HG03095 (cell line): ENCODE data around the gene TMEM132C.

Source experiments
- ATAC-seq: cut with Tn5 transposase; IDR thresholded peaks from one replicate; pipeline ENCODE4 v1.9.1; 2021; ENCODE audit warnings: moderate library complexity; ENCODE audit not compliant: unreplicated experiment

TMEM132C gene

DNA sequence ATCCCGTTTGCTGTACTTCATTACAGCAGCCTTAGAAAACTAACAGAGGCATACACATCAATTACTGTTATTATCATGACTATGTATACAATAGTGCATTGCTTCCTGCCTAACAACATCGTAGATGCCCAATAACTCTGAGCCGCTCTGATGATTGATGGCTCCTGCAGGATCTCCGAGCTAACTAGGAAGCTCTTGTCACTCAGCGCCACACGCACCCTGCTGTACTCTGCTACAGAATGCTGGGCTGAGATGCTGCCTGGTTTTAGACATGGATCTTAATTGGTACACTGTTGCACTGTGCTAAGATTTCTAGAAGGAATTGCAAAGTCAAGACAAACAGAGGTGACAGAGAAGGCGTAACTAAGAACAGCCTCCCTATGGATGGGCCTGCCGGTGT, 387.5 kb downstream of the TMEM132C start:
- no peak for ATAC-seq

DNA sequence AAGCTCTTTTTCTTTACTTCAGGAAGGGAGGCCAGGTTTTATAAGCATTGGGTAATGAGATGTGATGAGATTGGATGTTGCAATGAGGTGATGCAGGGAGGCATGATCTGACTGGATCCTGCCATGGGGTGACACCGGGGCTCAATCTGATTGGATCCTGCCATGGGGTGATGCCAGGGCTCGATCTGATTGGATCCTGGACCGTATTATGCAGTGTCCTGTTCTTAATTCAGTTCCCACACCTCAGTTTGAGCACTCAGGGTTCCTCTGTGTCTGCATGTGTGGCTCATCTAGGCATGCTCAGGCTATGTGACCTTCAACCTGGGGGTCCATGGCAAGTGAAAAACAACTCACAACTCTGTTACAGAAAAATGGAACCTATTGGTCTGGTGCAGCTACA, 390.4 kb downstream of the TMEM132C start:
- ATAC-seq: no peak

DNA sequence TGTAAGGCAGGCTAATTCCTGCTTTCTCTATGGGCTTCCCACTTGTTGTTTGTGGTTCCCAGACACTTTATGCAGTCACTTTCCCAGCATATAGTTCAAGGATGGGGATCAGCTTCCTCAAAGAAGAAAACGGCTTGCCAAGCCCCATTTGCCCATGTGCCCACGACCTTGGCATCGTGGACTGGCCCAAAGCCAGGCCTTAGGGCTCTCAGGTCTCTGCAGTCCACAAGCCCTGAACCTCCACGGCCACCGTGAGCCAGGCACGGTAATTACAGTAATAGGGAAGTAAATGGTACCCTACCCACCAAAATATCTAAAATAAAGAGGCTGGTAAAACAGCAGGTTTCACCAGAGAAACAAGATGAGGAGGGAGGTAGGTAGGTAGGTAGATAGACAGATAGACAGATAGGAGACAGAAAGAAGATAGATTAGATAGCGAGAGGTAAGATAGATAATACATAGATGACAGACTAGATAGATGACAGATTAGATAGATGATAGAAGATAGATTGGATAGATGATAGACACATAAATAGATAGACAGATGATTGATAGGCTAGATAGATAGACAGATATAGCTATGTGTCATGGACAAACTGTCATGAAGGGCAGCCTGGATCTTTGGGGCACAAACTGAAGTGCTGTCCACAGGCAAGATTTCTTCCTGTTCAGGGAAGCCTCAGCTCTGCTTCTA, 393.7 kb downstream of the TMEM132C start:
- ATAC-seq: no peak

DNA sequence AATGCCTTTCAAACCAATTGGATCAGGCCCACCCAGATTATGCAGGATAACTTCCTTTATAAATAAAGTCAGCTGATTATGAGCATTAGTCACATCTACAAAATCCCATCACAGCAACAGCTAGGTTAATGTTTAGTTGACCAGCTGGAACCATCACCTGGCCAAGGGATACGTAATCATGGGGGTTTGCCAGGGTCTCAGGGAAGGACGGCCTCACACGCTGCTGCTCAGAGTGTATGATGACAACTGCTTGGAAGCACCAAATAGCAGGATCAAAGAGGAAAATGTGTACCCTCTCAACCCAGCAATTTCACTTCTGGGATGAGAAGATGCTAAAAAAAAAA, 394.2 kb downstream of the TMEM132C start:
- ATAC-seq: no peak

DNA sequence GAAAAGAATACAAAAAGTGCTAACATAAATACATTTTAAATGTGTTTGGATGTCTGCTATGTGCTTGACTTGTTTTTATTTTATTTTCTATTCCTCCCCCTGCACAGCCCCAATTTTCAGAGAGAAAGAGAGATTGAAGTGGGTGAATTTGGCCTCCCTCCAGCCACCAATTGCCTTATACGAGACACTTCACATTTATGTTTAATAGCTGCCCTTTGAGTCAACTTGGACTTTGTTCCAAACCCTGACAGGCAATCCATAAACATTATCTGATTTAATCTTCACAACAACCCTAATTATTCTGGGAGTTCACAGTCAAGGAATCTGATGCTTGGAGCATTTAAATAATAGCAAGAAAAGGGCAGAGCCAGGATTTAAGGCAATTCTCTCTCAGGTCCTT, 395.1 kb downstream of the TMEM132C start:
- ATAC-seq: no peak

DNA sequence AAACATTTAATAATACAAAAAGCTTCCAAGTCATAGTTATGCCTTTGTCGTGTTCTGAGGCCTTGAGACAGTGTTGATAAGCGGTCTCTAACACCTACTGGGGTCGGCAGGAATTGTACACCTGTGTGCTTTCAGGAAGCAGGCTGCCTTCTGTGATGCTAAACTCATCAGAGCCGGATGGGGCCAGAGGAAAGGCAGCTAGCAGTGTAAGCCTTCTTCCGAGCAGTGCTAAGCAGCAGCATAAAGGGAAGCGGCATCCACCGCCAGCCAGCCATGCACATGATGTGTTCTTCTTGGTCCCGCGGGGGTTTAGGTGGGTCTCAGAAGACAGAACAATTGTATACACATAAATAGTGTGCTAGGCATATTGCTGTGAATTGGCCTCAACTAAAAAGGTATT, 397.5 kb downstream of the TMEM132C start:
- no peak for ATAC-seq

DNA sequence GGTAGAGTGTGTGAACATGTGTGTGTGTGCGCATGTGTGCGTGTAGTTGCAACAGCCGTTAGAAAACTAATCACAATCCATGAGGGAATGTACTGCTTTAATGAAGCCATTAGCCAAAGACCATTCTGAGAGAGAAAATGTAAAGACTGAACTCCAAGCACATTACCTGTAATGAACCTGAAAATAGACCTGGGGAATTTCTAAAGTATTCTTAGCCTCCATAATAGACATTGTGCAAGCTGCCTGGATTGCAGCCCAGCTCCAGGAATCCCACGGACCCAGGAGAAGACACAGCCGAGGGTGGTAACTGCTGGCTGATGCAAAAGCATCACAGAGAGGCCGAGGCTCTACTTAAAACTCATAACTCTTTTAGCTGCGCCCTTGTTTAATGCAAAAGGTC, 400.2 kb downstream of the TMEM132C start:
- ATAC-seq: no peak

DNA sequence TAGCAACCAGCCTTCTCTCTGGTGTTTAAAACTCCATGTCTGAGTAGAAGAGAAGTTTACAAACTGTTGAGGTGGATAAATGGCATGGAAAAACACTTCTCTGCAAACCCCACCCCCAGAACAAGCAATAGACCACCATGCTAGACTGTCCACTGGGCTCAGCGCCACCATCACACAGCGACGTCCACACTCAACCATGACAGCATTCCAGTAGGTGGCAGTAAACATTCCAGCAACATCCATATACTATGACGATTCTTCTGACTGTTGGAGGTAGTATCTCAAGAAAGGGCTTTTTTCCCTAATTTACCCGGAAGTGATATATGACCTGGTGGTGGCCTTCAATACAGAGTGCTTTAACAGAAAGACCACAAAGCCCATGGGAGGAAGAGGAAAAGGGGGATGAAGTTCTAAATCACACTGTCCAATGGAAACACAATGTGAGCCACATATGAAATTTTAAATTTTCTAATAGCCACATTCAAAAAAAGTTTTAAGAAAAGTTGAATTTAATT, 404.6 kb downstream of the TMEM132C start:
- no peak for ATAC-seq

DNA sequence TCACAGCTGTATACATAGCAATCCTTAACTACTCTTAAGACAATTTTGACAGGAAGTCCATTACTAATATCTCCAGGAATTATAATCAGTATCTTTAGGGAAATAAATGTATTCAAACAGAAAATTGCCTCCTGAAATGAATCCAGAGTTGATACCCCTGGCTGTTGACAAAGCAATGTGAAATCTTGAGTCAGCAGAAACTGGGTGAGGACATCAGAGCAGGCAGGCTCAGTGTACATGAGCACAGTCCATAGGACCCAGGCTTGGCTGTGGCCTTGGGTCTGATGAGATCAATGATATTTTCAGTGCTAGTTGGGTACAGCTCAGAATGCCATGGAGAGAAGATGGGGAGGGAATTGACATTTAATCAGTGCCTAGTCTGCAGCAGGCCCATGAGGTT, 405.5 kb downstream of the TMEM132C start:
- no peak for ATAC-seq

DNA sequence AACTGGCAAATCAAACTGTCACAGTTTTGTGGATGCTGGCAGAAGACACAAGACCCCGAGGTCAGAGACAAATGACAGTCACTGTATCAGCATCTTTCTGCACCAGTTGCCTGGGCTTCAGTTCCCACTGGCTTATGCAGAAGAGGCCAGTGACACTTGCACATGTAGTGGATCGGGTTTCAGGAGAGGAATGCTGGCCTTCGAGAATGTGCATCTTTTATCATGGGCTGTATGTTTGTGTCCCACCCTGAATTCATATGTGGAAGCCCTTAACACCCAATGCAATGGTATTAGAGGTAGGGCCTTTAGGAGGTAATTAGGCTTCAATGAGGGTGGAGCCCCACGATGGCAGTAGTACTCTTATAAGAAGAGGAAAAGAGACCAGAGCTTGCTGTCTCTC, 405.9 kb downstream of the TMEM132C start:
- no peak for ATAC-seq

DNA sequence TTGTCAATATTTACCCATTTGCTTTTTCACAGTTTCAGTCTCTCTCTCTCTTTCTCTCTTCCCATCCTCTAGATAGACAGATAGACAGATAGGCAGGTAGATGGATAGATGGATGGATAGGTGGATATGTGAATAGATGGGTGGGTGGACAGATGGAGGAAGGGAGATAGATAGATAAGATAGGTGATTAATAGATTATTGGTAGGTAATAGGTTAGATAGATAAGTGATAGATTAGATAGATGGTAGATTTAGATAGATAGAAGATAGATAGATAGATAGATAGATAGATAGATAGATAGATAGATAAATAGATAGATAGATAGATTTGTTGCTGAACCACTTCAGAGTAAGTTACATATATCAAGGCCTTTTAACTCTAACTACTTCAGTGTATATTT, 408.6 kb downstream of the TMEM132C start:
- ATAC-seq: no peak

DNA sequence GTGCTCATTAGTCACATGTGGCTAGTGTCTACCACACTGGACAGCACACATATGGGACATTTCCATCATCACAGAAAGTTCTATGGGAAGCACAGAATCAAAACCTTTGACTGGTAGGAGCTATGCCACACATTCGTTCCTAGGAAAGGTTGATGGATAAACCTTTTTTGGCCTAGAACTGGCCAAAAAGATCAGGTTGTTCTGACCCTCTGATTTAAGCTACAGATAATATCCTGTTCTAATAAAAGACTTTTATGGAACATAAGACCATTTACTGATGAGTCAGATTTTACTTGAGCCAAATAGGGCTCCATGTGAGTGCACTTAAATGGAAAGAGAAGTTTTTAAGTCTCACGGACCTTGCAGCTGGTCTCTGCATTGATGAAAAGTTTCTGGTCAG, 413.6 kb downstream of the TMEM132C start:
- ATAC-seq: no peak

DNA sequence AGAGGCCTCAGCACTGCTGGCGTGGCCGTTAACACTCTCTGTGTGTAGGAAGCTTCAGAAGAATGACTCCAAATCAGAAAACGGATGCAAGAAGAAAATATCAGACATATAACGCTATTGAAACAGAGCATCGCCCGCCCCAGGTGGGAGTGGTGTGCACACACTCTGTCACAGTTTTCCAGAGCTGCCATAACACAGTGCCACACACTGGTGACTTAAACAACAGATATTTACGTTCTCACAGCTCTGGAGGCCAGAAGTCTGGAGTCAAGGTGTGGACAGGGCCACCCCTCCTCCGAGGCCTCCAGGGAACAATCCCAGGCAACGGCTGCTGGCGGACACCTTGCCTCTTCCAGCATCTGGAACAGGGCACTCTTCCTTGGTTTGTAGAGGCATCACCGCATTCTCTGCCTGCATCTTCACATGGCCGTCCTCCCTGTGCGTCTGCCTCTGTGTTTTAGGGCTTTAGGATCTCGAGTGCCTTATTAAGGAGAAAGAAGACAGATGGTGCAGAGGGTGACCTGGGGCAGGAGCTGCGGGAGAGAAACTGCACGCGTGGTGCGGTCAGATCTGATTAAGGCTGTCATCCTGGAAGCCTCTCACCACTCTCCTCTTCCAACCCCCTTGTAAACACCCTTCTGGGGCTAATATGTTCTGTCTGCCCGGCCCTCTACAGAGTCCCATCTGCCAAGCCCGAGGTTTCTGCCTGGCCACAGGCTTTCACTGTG, 415.7 kb downstream of the TMEM132C start:
- ATAC-seq: no peak

DNA sequence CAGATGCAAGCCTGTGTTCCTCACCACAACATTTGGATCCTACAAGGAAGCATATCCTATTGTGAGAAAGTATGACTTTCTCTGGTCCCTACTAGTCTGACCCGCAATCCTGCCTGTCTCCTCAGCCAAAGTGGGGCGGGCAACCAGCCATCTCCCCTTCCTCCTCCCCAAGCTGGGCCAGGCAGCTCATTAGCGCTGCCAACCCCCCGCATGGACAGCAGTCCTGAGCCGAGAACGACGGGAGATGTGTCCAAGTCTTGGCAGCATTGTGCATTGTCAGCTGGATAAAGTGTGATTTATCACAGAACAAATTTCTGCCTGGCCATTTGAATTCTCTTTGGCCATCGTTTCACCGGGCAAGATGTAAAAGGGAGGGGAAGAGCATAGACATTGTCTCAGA, 417.4 kb downstream of the TMEM132C start:
- ATAC-seq: no peak

DNA sequence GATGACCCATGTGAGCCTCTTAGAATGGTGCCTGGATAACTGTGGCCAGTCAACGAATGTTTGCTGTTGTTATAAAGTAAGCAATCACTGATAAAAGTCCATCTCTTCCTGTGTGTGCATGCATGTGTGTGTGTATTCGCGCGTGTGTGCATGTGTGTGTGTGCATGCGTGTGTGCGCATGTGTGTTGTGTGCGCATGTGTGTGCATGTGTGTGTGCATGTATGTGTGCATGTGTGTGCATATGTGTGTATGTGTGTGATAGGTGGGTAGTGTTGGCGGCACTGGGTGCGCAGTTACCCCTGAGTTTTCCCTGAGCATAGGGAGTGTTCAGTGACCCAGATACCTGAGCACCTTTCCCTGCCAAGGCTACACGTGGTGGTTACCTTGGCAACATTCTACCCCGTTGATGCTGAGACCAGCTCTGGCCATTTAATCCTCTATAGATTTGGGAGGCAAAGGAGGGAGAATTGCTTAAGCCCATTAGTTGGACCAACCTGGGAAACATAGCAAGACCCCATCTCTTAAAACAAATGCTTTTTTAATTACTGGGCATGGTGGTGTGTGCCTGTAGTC, 419.0 kb downstream of the TMEM132C start:
- ATAC-seq: no peak

DNA sequence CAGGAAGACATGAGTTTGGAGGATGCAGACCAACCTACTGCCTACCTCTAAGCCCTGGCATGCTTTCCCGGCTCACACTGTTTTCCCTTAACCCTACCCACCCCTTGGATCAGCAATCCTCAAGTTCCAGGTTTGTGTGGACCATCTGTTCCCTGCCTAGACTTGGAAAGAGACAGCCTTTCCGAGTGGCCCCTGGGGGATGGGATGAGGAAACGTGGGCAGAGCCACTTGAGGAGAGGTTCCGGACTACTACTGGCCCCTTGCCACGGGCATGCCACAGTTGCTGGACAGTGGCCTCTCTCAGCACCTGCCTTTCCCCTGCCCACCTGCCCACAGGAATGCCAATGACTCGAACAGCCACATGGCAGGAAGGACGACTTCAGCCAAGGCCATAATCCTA, 420.9 kb downstream of the TMEM132C start:
- no peak for ATAC-seq

DNA sequence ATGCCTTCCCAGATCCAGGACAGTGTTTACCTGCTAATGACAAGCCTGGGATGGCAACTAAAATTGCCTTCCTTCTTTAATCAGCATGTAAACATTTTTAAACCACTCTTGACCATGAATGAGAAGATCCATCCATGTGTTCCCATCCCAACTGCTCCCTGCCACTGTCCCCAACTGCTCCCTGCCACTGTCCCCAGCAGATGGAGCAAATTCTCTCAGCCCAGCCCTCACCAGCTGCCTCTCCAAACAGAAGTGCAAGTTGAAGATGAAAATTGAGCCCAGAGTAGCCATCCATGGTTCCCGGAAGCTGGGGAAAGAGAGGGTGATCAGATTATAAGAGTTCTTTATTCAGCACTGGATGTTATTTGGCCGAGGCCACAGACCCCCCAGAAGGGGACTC, 423.7 kb downstream of the TMEM132C start:
- no peak for ATAC-seq

DNA sequence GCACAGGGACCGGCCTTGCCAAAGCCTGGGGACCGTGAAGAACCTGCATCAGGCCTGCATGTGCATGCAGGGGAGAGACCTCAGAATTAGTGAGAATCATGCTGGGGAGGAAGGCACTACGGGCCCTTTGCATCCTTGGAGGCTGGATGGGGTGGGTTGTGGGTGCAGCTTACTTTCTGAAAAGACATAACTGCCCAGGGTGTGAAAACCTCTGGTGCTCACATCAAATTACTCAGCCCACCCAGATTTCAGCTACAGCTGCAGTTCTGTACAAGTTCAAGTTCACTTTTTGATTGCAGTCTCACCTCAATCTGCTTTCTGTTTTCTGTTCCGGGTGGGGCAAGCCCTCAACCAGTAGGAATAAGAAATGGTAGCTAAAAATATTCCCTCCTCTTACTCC, 426.1 kb downstream of the TMEM132C start:
- no peak for ATAC-seq

DNA sequence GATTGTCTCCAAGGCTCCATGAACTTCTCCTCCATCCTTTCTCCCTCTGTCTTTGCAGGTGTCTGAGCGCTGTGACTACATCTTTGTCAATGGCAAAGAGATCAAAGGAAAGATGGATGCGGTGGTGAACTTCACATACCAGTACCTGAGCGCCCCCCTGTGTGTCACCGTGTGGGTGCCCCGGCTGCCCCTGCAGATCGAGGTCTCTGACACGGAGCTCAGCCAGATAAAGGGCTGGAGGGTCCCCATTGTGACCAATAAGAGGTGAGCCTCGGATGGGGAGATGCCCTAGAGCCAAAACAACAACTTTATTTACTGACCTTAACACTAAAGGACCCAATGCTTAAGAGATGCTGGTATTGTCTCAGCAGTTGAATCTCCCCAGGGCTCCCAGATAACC, 426.8 kb downstream of the TMEM132C start:
- no peak for ATAC-seq

DNA sequence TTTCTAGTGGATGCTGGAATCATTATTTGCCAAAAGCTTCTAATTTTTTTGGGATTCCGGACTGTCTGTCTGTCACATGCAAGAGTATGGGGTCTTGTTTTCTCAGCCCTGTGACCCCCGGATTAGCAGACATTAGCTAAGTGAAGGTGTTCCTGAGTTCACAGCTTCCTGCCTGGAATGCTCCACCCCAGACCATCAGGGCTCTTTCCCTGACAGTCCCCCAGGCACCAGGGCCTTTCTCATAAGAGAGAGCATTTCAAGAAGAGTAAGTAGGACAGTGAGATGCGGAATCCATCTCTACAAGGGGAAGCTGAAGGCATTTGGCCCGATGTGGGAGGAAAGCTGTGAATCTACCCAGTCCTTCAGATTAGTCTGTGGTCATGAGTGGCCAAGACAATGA, 427.5 kb downstream of the TMEM132C start:
- no peak for ATAC-seq

DNA sequence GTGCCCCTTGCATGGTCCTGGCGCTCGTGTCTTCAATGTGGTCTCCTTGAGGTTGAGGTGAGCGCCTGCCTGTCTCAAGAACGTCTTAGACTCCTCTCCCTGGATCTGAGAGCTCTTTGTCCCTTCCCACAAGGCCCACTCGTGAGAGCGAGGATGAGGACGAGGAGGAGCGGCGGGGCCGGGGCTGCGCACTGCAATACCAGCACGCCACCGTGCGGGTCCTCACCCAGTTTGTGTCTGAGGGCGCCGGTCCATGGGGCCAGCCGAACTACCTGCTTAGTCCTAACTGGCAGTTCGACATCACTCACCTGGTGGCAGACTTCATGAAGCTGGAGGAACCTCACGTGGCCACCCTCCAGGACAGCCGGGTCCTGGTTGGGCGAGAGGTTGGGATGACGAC, 428.7 kb downstream of the TMEM132C start:
- ATAC-seq: no peak

DNA sequence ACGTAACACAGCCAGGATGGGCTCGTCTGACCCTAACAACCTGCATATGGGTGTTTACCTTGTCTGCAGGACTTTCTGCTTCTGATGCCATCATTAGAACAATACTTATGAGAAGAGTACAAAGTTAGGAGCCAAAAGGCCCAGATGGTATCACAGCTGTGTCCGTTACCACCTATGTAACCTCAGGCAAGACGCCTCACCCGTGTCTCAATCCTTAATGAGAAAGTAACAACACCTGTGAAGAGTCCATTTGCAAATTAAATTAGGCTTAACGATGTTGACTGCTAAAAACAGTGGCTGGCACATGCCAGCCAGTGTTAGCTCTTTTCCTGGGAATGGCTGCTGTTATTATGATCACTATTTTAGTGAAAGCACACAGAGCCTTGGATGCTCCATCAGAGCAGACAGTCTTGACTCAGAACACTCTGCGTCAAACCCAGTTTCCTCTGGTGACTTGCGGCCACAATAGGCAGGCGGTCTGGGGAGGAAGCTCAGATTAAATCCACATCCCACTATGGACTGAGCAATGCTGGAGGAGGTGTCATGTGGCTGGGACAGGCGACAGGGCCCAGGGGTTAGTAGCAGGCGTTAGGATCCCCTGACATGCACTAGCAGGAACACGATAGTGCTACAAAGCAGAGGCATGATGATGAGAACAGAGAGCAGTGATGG, 431.5 kb downstream of the TMEM132C start:
- no peak for ATAC-seq
